ENCODE data around the gene UBE2R2. TPM values are rescaled to one million over a fixed set of nuclear protein-coding genes. Genes with fewer than 3 reads are reported as not detected.
"Not testable (repeated sequence)": the region's sequence is repeated elsewhere in the genome, so short reads cannot be mapped to it uniquely, and the experiment has no call there.

The UBE2R2 gene
- total RNA-seq, 1 donor from 2014 or later: 26.7 TPM

- no peak for DNase-seq (ENCODE audit: low spot score)
Measured at GRCh38 chr9:33799928-33800704, 16.8 kb upstream of the UBE2R2 start.

GRCh38 chr9:33800886-33801285, 16.1 kb upstream of the UBE2R2 start:
- DNase-seq (ENCODE audit: low spot score): no peak

DNA sequence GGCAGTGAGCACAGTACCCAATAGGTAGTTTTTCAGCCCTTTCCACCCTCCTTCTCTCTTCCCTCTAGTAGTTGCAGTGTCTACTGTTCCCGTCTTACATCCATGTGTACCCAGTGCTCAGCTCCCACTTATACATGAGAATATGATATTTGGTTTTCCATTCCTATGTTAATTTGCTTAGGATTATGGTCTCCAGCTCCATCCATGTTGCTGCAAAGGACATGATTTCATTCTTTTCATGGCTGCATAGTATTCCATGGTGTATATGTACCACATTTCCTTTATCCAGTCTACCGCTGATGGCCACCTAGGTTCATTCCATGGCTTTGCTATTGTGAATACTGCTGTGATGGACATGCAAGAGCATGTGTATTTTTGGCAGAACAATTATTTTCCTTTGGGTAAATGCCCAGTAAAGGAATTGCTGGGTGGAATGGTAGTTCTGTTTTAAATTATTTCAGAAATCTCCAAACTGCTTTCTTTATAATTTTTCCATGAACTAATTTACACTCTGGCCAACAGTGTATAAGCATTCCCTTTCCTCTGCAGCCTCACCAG, 14.9 kb upstream of the UBE2R2 start:
- not testable (repeated sequence) for DNase-seq (ENCODE audit: low spot score)

DNA sequence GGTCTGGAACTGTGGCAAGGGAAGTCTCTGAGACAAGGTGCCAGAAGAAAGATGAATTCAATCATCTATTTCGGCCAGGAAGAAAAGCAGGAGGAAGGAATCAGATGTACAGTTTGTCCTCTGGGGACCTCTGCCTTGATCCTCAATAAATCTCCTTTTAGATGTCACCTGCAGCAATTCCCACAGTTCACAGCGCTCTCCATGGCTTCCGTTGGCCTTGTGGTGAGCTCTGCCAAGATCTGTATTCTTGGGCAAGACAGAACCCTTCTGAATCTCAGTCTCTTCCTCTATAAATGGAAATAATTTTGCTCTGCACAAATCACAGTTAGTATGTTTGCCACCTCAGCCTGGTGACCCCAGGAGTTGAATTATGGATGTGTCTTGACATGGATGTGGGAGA, 12.8 kb upstream of the UBE2R2 start:
- not testable (repeated sequence) for DNase-seq (ENCODE audit: low spot score)

DNA sequence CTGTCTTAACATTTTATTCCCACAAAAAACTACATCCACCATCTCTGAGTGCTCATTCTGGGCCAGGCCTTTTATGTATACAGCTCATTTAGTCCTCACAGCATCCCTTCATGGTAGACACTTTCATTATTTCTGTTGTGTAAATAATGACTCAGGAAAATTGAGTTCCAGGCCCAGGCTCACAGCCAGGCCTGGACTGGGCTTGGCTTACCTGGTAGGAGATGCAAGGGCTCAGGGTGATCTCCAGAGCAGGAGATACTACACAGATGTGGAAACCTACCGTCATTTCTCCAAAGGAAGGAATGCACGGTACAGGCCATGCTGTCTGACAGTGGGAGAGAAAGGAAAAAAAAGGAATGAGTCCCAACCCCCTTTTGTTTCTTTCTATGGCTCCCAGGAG, 9.8 kb upstream of the UBE2R2 start:
- DNase-seq (ENCODE audit: low spot score): not testable (repeated sequence)

DNA sequence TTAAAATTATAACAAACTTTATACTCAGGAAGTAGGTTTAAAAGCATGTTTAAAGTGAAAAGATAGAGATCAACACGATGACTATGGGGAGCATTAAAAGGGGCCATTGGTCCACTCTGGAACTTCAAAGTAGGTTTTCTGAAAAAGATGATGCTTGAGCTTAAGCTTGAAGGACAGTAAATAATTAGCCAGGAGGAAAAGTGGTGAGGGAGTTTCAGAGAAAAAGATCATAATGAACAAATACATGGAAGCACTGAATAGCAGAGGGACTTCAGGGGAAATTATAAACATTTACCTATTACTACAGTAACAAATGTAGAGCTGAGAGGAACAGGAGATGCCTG, 8.0 kb upstream of the UBE2R2 start:
- DNase-seq (ENCODE audit: low spot score): not testable (repeated sequence)

DNA sequence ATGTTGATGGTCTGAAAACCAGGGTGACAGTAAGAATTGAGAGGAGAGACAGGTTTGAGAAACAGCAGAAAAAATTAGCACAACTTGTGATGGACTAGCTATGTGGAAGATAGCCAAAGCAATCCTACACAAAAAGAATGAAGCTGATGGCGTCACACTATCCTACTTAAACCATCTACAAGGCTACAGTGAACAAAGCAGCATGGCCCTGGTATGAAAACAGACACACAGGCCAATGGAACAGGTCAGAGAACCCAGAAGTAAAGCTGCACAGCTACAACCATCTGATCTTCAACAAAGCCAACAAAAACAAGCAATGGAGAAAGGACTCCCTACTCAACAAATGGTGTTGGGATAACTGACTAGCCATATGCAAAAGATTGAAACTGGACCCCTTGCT, 7.5 kb upstream of the UBE2R2 start:
- DNase-seq (ENCODE audit: low spot score): no peak

- DNase-seq (ENCODE audit: low spot score): peak; percentile 49
Measured at GRCh38 chr9:33813712-33814641, 3.0 kb upstream of the UBE2R2 start.

DNA sequence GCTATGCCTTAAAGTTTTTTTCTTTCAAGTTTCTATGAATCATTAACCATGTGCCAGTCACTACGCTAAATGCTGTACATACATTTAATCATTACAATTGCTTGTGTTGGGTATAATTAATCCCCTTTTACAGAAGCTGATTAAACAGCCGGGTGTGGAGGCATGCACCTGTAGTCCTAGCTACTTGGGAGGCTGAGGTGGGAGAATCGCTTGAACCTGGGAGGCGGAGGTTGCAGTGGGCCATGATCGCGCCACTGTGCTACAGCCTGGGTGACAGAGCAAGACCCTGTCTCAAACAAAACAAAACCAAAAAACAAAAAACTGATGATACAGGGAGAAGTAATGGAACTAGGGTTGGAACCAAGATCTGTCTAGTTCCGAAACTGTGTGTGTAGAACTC, 1.2 kb upstream of the UBE2R2 start:
- no peak for DNase-seq (ENCODE audit: low spot score)

- DNase-seq (ENCODE audit: low spot score): peak; percentile 65
Measured at GRCh38 chr9:33817327-33818166, 587 bp downstream of the UBE2R2 start.

DNA sequence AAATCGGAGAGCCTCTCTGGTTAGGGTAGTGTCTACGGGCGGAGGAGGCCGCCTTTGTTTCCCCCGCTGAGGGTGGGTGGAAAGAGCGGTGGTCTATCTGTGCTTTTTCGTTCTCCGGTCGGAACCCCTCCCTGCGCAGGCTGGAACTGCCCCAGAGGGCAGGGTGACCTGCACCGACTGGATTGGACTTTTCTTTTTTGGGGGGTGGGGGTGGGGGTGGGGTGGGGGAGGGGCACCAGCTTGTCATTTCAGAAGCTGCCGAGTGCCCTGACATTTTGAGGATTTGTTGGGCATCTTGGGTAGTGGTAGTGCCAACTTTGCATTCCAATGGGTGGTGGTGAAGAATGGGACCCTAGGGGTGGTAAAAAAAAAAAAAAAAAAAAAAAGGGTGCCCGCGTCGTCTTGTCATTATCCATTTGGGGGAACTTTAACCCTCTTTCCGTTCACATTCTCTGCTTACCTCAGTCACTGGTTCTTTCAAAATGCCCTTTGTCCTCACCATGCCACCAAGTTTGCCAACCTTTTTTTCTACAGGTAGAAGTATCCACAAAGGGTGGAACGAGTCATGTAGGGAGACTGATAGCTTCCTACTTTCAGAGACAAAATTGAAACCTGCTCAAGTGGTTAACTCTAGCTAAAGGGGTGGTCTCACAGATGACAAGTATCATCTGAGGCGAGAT, 1.3 kb downstream of the UBE2R2 start:
- DNase-seq (ENCODE audit: low spot score): peak; percentile 17

- DNase-seq (ENCODE audit: low spot score): peak; percentile 27
Measured at GRCh38 chr9:33818847-33819500, 2.0 kb downstream of the UBE2R2 start.

DNA sequence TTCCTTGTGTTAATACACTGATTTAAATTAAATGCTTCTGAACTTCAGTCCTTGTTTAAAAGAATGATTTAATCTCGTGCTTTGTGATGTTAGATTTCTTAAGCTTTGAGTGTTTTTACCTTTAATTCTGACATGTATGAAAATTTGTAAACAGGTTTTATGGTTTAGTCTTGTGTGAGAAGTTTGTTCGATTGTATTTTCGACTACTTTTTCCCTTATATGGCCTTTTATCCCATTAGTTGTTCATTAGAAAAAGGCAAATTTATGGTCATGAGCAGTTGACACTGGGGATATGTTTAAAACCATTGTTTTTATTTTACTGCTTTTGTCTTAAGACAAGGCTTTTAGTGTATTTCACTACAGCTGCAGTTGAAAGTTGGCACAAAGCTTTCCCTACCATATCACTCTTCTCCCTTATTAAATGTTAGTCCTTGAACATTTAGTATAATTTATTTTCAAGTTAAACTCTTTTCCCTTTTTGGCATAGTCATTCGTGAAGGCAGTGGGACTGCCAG, 3.3 kb downstream of the UBE2R2 start:
- no peak for DNase-seq (ENCODE audit: low spot score)

GRCh38 chr9:33823801-33824200, 6.8 kb downstream of the UBE2R2 start:
- DNase-seq (ENCODE audit: low spot score): no peak

- DNase-seq (ENCODE audit: low spot score): not testable (repeated sequence)
Measured at GRCh38 chr9:33827285-33827684, 10.3 kb downstream of the UBE2R2 start.

DNA sequence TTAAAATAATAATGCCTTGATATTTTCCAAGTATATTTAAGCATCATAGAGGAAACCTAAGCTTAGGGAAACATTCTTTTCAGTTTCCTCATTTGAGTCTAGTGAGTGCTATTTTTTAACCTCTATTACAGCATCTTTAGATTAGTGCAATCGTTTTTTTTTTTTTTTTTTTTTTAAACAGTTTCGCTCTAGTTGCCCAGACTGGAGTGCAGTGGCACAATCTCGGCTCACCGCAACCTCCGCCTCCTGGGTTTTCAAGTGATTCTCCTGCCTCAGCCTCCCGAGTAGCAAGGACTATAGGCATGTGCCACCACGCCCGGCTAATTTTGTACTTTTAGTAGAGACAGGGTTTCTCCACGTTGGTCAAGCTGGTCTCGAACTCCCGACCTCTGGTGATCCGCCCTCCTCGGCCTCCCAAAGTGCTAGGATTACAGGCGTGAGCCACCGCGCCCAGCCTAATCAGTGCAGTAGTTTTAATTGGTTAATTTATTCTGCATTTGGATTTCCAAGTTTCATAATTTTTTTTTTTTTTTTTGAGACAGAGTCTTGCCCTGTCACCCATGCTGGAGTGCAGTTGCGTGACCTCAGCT, 12.8 kb downstream of the UBE2R2 start:
- not testable (repeated sequence) for DNase-seq (ENCODE audit: low spot score)

DNA sequence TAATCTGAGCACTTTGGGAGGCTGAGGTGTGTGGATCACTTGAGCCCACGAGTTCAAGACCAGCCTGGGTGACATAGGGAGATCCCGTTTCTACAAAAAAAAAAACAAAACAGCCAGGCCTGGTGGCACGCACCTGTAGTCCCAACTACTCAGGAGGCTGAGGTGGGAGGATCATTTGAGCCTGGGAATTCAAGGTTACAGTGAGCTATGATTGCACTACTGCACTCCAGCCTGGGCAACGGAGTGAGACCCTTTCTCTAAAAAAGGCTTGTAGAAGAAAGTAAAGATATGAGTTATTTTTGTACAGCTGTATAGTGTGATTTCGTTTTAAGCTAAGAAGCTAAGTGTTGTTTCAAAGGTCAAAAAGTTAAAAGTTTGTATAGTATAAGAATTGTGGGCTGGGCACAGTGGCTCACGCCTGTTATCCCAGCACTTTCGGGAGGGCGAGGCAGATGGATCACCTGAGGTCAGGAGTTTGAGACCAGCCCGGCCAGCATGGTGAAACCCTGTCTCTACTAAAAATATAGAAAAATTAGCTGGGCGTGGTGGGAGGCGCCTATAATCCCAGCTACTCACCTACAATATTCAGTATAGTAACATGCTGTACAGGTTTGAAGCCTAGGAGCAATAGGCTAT, 18.8 kb downstream of the UBE2R2 start:
- no peak for DNase-seq (ENCODE audit: low spot score)

DNA sequence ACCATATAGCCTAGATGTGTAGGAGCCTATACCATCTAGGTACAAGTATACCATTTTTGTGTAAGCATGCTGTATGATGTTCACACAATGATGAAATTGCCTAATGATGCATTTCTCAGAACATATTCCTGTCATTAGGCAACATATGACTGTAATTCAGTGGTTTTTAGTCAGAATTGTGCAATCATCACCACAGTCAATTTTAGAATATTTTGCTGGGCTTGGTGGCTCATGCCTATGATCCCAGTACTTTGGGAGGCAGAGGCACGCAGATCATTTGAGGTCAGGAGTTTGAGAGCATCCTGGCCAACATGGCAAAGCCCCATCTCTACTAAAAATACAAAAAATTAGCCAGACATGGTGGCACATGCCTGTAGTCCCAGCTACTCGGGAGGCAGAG, 19.3 kb downstream of the UBE2R2 start:
- not testable (repeated sequence) for DNase-seq (ENCODE audit: low spot score)

DNA sequence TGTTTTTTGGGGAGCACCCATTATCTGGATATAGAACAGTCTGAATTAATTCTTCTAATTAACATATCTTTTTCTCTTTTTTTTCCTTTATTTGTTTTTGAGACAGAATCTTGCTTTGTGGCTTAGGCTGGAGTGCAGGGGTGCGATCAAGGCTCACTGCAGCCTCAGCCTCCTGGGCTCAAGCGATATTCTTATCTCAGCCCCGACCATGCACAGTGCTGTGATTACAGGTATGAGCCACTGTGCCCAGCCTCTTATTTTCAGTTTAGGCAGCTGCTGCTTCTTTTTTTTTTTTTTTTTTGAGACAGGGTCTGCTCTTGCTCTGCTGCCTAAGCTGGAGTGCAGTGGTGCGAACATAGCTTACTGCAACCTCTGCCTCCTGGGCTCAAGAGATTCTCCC, 20.2 kb downstream of the UBE2R2 start:
- no peak for DNase-seq (ENCODE audit: low spot score)

Measured in umbilical cord (tissue), 2 donors.